HG02884 (cell line): ENCODE measurements around the gene C2CD4A.

Experiments
- ATAC-seq: cut with Tn5 transposase; IDR thresholded peaks from one replicate; pipeline ENCODE4 v1.9.1; 2021; ENCODE audit warnings: mild to moderate bottlenecking, moderate library complexity; ENCODE audit not compliant: unreplicated experiment

C2CD4A gene

DNA sequence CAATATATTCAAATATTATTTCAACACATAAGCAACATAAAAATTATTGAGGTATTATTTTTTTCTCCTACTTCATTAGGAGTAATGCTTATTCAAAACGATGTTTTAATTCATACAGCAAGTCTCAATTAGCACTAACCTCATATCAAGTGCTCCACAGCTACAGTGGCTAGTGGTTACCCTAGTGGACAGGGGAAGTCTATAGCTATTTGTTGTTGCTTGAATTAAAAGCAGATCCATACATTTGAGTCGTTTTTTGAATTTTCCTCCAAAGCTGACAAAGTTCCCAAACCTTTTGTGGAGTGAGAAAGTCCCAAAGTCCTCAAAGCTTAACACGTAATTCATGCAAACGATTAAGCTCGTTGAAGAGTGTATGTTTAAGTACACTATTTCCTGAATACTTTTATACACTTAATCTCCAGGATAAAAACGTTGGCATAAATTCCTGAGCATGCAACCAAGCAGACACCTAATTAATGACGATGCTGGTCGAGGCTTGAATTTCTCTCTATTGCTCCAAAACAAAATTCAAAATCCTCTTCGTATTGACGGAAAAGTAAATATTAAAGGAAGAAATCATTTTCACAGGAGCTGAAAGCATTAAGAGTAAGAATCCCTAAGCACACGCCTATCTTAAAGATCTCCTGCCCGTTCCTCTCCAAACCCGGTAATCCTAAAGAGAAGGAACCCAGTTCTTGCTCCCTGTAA, 7.5 kb upstream of the C2CD4A start:
- no peak for ATAC-seq

DNA sequence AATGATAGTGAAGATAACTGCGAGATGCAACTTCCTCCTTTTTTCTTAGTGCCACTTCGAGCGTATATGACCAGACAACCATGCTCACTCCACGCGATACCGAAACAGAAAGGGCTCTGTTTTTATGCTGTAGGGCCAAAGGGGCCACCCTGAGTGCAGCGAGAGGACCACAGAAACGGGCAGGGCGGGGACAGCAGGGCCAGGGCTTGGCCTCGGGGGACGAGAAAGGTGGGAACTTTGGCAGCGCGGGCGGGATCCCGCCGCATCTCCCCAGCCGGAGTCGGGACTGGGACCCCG, 7.0 kb upstream of the C2CD4A start:
- peak; percentile 77 for ATAC-seq

DNA sequence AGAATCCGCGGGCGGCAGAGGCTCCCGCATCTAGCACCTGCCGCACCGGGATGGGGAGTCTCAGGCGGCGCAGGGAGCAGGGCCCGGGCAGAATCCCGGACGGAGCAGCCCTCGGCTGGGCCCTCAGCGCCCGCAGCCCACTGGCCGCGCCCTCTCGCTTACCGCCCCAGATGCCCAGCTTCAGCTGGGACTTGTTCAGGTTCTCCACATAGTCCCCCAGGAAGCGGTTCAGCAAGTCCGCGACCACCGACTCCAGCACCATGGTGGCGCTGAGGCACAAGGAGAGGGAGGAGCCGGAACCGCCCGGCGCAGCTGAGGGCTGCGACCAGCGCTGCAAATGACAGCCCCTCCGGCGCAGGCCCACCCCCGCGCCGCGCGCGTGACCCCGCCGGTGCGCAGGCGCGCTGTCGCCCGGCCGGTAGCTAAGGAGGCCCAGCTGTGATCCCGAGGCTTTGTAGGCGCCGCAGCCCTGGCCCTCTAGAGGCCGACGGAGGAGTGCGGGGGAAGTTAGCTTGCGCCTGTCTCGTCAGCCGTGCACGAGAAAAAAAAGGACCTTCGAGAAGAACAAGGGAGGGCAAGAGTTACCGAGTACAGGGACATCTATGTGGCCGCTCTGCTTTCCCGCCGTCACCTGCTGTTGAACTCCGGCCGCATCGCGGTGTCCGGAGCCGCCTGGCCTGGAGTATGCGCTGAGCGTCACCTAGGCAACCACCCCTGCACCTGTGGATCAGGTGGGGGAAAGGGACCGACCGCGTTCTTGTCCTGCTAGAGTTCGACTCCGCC, 6.5 kb upstream of the C2CD4A start, which contains the start of gene VPS13C:
Gene VPS13C (minus strand): TSS at position 335 of the 783 bp plus-strand sequence. CDS start 73 bp downstream, at position 262.
- ATAC-seq: peak; percentile 76

DNA sequence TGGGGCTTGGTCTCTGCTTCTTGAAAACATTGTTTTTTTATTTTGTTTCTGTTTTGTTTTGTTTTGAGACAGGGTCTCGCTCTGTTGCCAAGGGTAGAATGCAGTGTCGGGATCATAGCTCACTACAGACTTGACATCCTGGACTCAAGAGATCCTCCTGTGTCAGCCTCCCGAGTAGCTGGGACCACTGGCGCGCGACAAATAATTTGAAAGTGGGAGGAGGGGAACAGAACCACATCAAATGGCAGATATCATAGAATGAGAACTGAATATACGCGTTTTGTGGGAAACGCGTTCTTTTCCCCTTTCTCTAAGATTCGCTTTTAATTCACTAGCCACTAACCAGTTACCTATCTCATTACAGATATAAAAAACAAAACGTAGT, 5.9 kb upstream of the C2CD4A start:
- no peak for ATAC-seq

DNA sequence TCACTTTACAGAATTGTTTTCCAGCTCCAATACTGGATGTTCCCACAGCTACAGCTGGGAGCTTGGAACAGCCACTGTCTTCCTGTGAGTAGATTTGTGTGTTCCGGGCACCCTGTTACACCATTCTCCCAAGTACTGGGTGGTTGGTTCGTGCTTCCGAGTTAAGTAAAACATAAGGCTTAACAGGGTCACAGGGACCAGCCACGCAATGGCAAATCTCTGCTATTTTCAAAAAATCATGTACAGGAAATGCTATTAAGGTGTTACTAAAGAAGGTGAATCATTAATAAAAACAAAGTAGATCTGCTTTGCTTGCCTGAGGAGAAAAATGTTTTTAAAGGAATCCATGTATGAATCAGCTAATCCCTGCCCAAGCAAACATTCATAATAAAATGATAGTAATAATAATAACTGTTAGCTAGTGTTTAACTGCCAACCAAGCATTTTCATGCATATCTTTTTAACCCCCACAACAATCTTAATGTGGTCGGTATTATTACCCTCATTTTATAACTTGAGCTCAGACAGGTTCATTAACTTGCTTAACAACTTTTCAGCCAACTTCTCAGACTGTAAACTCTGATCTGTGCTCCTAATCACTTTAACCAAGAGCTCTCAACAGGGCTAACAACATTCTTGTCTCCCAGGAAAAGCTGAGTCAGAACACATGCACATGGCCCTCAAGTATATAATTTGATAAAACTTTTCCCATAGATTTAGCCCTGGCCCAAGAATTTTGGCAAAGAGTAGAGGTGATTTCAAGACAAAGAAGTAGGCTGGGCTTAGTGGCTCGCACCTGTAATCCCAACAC, 2.7 kb upstream of the C2CD4A start:
- no peak for ATAC-seq

DNA sequence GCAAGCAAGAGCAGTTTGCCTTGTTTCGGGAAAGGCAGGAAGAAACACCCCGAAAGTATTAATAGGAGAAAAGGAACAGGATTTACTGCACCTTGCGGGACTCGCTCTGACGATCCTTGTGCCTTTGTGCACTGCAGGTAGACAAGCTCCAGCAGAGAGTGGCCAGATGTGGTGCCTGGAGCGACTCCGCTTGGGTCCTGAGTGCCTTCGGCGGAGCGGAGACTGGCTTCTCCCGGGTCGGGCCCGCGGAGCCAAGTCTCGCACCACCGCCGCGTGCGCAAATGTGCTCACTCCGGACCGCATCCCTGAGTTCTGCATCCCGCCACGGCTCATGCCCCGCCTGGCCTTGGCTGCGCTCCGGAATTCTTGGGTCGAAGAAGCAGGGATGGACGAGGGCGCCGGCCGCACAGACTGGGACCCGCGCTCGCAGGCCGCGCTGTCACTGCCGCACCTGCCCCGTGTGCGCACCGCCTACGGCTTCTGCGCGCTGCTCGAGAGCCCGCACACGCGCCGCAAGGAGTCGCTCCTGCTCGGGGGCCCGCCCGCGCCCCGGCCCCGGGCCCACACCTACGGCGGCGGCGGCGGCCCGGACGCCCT, 769 bp downstream of the C2CD4A start:
- peak; percentile 27 for ATAC-seq

DNA sequence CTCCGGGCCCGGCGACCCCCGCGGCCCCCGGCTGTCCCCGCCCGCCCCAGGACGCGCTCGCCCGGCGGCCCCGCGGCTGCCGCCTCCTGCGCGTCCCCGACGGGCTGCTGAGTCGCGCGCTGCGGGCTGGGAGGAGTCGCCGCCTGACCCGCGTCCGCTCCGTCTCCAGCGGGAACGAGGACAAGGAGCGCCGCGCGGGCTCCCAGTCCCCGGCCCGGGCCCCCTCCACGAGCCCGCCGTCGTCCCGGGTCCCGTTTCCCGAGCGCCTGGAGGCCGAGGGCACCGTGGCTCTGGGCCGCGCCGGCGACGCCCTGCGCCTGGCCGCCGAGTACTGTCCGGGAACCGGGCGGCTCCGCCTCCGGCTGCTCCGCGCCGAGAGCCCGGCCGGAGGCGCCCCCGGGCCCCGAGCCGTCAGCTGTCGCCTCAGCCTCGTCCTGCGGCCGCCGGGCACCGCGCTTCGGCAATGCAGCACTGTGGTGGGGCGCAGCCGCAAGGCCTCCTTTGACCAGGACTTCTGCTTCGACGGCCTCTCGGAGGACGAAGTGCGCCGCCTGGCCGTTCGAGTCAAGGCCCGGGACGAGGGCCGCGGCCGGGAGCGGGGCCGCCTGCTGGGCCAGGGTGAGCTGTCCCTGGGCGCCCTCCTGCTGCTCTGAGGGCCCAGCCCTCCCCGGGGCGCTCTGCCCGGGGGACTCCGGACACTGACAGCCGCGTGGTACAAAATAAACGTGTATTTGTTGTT, 1.5 kb downstream of the C2CD4A start:
- peak; percentile 40 for ATAC-seq

DNA sequence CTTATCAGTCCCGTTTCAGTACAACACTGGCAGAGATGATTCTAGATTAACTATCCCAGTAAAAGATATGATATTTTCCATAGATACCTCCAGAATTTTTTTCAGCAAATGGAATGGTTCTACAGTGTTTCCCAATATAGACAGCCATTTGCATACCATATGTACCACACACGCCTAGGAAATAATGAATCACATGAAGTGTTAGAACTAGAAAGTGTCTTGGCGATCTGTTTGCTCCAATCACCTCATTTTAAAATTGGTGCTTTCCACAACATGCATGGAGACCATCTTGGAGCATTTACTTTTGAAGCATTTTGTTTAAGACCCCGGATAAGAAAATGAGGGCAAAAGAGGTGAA, 2.0 kb downstream of the C2CD4A start:
- no peak for ATAC-seq

DNA sequence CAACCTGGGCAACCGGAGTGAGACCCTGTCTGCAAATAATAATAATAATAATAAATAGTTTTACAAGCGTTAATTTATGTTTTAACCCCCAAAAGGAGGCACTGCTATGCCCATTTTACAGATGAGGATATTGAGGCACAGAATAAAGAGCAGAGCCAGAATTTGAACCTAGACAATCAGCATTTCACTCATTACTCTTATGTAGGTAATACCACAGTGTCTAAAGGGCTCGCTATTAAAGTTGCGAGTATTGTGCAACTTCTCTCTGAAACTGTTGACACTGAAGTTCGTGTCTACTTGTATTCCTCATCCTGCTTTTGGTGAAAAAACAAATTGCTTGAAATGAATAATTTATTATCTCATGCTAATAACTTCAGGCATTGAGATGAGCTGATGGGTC, 2.8 kb downstream of the C2CD4A start:
- ATAC-seq: no peak

DNA sequence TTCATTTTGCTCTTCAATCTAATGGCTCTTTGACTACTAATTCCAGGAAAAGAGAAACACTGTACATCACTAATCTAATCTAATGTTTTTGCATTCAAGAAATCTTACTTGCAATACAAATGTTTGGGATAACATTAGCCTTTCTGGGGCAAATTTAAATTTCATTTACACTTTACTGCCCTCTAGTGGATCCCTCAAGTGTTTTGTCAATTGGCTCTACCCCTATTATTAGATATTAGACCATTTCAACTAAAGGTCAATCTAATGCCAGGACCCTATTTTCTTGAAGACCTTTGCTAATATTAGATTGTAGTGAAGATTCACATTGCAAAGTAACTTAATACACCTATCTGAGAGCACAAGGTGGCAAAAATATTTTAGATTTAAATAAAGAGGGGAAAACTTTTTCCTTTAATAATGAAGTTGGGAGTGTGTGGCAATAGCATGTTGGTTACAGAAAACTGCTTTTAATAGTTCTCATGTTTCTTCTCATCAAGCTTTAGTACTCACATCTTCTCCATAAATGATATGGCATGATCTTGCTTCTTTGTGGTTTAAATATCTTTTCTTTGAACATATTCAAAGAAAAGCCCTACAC, 5.0 kb downstream of the C2CD4A start:
- ATAC-seq: no peak

DNA sequence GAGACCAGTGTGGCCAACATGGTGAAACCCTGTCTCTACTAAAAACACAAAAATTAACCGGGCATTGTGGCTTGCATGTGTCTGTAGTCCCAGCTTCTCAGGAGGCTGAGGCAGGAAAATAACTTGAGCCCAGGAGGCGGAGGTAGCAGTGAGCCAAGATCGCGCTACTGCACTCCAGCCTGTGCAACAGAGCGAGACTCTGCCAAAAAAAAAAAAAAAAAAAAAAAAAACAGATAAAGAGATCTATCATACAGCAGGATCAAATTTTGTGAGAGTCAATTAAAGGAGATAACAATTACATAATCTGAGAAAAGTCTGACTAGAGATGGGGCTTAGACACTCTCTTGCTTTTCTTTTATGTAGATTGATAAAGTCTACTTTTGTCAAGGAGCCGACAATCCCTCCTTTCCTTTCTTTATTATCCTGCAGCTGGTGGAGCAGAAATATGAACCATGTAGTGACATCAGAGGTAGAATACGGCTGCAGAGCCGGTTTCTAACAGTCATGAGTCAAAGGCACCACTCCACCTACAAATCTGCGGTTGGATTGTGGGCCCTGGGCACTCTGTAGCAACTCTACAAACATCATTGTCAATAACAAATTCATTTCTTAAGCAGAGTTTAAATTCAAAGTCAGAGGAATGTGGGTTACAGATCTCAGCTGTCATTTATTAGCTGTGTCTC, 9.0 kb downstream of the C2CD4A start:
- no peak for ATAC-seq

DNA sequence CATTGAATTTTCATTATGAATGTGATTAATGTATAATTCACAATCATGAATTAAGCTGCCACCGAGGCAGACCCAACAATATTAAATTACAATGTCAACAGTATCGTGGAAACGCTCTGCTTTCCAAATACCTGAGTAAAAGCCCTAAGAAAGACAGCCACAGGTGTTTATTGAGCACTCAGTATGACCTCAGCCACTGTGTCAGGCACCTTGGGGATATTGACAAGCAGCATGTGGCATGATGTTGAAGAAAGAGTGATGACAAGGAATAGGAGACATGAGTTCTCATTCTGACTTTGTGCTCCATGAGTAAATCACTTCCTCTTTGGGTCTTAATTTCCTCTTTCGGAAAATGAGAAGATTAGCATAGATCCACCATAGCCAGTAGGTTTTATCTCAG, 12.8 kb downstream of the C2CD4A start:
- ATAC-seq: no peak

DNA sequence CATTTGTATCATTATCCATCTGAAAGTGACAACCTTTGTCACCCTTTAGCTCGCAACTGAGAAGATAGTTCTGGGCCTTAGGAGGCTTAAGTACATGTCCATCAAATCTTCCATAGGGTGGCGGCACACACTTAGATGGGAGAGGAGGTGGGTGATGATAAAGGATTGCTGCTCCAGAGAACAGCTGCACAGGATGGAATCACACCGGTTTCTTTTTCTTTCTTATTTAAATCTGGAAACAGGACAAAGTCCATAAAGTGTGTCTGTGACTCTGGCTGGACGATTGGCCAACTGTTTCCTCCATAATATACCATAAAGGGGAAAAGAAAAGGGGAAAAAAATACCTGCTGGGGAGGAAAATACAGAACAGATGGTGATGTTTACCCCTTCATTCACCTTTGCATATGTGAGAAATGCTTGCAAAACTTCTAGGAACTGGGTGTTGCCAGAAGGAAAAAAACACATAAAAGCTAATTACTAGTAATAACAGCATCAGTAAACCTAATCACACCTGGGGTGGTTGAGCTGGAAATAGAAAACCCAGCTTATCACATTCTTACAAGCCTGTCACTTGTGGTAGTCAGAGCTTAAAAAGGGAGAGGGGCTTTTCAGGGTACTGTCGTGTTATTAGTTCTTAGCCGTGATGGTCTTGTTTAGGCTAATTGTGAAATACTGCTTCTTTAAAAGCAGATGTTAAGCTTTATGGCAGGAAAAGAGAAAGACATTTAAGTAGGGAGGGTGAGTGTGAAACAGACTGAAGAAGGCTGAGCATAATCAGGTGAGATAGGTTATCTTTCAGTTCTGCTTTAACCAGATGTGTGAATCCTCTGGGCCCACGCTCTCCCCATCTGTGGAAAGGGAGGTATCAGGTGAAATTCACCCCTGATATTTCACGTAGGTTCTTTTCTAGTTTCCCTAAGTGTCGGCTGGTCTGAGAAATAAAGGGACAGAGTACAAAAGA, 16.7 kb downstream of the C2CD4A start:
- ATAC-seq: no peak

DNA sequence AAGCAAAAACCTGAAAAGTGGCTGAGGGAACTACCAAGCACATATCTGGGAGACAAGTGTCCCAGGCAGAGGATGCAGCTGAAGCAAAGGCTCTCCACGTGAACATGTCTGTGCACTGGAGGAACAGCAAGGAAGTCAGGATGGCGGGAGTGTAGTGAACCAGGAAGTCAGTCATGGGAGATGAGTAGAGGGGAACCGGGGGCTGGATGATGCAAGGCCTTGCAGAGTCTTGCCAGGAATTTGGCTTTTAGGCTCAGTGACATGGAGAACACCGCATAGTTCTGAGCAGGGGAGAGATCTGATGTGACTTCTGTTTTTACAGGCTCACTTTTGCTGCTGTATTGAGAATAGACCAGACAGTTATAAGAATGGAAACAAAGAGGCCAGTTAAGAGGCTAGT, 19.0 kb downstream of the C2CD4A start:
- ATAC-seq: no peak

DNA sequence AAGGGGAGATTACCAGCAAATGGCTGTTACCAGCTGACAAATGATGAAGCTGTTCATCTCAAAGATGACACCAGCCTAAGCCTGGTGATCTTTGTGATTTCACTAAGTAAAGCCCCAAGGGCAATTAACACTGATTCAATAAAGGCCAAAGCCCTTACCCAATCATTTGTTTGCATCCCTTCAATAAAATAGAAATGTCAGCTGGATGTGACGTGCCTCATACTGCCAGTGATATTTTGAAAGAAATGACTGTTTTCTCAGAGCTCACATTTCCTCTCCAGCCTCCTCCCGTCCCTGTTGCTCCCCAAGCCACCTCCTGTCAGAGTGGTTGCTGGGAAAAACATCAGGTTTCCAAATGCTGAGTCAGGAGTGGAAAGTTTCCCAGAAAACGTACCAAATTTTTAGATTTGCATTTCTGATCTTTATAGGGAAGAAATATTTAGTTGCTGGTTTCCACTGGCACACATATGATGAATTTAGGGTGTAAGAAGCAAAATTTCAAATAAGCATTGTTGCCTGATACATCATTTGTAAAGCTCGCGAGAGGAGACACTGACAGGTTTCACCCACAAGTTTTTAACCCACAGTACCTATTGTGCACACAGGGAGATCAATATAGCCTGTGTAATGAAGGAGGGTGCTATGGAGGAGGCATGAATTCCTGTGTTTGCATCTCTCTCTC, 21.0 kb downstream of the C2CD4A start:
- no peak for ATAC-seq

DNA sequence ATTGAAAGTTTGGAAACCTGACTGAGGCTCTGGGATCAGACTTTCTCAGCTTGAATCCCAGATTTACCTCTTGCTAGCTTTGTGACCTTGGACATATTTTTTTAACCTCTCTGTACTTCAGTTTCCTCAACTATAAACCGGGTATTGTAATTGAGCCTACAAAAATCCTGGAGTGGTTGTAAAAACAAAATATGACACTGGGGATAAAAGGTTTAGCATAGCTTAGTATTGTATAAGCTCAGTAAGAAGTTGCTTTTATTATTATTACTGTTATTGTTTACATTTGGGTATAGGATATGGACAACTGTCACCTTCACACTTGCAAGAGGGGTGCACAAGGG, 21.5 kb downstream of the C2CD4A start:
- no peak for ATAC-seq

DNA sequence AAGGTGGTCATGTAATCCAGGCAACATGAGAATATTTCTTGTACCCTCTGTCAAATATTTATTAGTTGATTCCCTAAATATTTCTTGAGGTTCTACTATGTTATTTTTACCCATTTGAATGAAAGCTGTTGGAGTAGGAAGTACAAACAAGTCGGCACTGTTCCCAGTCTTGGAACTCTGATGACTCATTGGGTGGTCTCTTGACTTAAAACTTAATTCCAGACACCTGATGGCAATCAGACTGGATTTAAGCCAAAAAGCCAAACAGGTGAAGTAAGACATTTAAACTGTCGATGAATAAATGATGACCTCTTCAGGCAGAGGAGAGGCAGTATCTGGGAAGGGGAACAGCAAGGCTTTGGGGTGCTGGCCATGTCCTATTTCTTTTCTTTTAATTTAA, 22.8 kb downstream of the C2CD4A start:
- no peak for ATAC-seq

DNA sequence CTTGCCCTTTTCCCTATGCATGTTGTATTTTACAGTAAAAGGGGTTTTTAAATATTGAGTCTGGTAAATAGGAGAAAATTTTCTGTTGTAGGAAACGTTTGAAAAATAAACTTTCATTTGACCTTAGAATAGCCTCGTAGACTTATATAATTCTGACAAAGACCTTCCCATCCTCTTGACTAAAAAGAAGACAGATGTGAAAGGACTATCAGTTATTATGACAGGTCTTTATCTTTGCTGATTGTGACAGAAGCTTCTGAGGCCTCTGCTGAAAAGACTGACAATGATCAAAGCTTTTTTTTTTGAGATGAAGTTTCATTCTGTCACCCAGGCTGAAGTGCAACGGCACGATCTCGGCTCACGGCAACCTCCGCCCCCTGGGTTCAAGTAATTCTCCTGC, 24.2 kb downstream of the C2CD4A start:
- no peak for ATAC-seq
